ENCODE data around the gene HID1. TPM values are rescaled to one million over a fixed set of nuclear protein-coding genes. Genes with fewer than 3 reads are reported as not detected.

The HID1 gene
- total and polyA plus RNA-seq, 2 donors (not counting 1 experiment from before 2014, with no cell fraction given), result 3.9 to 4.0 TPM

- 95% methylated on average over 14 of the region's 19 CpGs for WGBS (ENCODE audit: insufficient coverage)
- H3K4me3 Mint-ChIP-seq, result no peak overlapping the region
- H3K4me1 Mint-ChIP-seq, result no peaks in the 10 kb centered on the region
- ChIA-PET POLR2A (no interaction called here), CTCF (interaction anchor here (0.8 kb wide), 1 partner anchor 42 kb away, joined by 4 read pairs; no protein-coding TSS in a partner anchor)
- no peak overlapping the region for H2AFZ ChIP-seq (ENCODE audit: insufficient read depth, low read depth, low read length, poor library complexity, severe bottlenecking)
- ATAC-seq (ENCODE audit: low read depth) (no peak), DNase-seq (no peak)
- H3K79me2 ChIP-seq (ENCODE audit: control insufficient read depth, insufficient read depth, low read length), result no peaks in the 10 kb centered on the region
- TF ChIP-seq EZH2 (IDR thresholded peaks at IDR 0.05; ENCODE audit: borderline replicate concordance, insufficient read depth, low read depth, low read length, poor library complexity, severe bottlenecking) (no peak), CTCF (IDR thresholded peaks at IDR 0.05) (no peak)
- H3K27me3 ChIP-seq (replicated peaks in 1 of 4; ENCODE audit: control extremely low read depth in 1 of 4, control insufficient read depth in 3 of 4, insufficient read depth in 4 of 4, low read length in 3 of 4), result peaks cover 0 to 1% (median 0%) of the 10 kb centered on the region in 4 experiments
- H3K27ac Mint-ChIP-seq, result no peak overlapping the region
- no peak overlapping the region for H3K4me2 ChIP-seq (replicated peaks; ENCODE audit: low read depth, low read length, poor library complexity, severe bottlenecking)
- no peaks in the 10 kb centered on the region for H3K4me1 ChIP-seq (ENCODE audit: control insufficient read depth in 2 of 2, insufficient read depth in 2 of 2, low read length in 2 of 2)
- peaks cover 4% of the 10 kb centered on the region for H3K27me3 Mint-ChIP-seq
- no peaks in the 10 kb centered on the region for H3K36me3 ChIP-seq (replicated peaks in 1 of 2; ENCODE audit: control extremely low read depth in 1 of 2, control insufficient read depth in 1 of 2, extremely low read depth in 1 of 2, insufficient read depth in 2 of 2, low read length in 1 of 2)
- no peaks in the 10 kb centered on the region for H4K20me1 ChIP-seq (ENCODE audit: control insufficient read depth, insufficient read depth, low read length, poor library complexity, severe bottlenecking)
- no peak overlapping the region for H3K9ac ChIP-seq (ENCODE audit: low read length)
- no peak overlapping the region for H3K27ac ChIP-seq (ENCODE audit: low read length in 2 of 2)
- no peak overlapping the region for H3K4me3 ChIP-seq (ENCODE audit: control extremely low read depth in 1 of 5, extremely low read depth in 1 of 5, insufficient read depth in 1 of 5, low read depth in 2 of 5, low read length in 4 of 5)
- intact Hi-C loops (cut with micrococcal nuclease), result no loop called here
- no peaks in the 10 kb centered on the region for H3K9me3 Mint-ChIP-seq (ENCODE audit: insufficient read depth)
- H3K9me3 ChIP-seq (ENCODE audit: control extremely low read depth in 1 of 3, control insufficient read depth in 2 of 3, insufficient read depth in 1 of 3, low read length in 2 of 3), result no peaks in the 10 kb centered on the region
Measured at GRCh38 chr17:75003957-75004355, 31.4 kb upstream of the HID1 start.

- Histone ChIP-seq H3K4me1 (ENCODE audit: control insufficient read depth in 2 of 2, insufficient read depth in 2 of 2, low read length in 2 of 2) (no peaks in the 10 kb centered on the region), H3K36me3 (replicated peaks in 1 of 2; ENCODE audit: control extremely low read depth in 1 of 2, control insufficient read depth in 1 of 2, extremely low read depth in 1 of 2, insufficient read depth in 2 of 2, low read length in 1 of 2) (no peaks in the 10 kb centered on the region), H3K9ac (ENCODE audit: low read length) (no peak overlapping the region), H3K27ac (ENCODE audit: low read length in 2 of 2) (no peak overlapping the region), H4K20me1 (ENCODE audit: control insufficient read depth, insufficient read depth, low read length, poor library complexity, severe bottlenecking) (no peaks in the 10 kb centered on the region), H3K4me3 (ENCODE audit: control extremely low read depth in 1 of 5, extremely low read depth in 1 of 5, insufficient read depth in 1 of 5, low read depth in 2 of 5, low read length in 4 of 5) (no peak overlapping the region), H2AFZ (ENCODE audit: insufficient read depth, low read depth, low read length, poor library complexity, severe bottlenecking) (no peak overlapping the region), H3K79me2 (ENCODE audit: control insufficient read depth, insufficient read depth, low read length) (no peaks in the 10 kb centered on the region), H3K4me2 (replicated peaks; ENCODE audit: low read depth, low read length, poor library complexity, severe bottlenecking) (no peak overlapping the region), H3K9me3 (ENCODE audit: control extremely low read depth in 1 of 3, control insufficient read depth in 2 of 3, insufficient read depth in 1 of 3, low read length in 2 of 3) (no peaks in the 10 kb centered on the region), H3K27me3 (replicated peaks in 1 of 4; ENCODE audit: control extremely low read depth in 1 of 4, control insufficient read depth in 3 of 4, insufficient read depth in 4 of 4, low read length in 3 of 4) (no peaks in the 10 kb centered on the region)
- Mint-ChIP-seq H3K4me3 (no peak overlapping the region), H3K27ac (no peak overlapping the region), H3K4me1 (no peaks in the 10 kb centered on the region), H3K9me3 (ENCODE audit: insufficient read depth) (no peaks in the 10 kb centered on the region), H3K27me3 (peaks cover 4% of the 10 kb centered on the region)
- ATAC-seq (ENCODE audit: low read depth), result no peak
- CTCF ChIA-PET, result no interaction called here
- POLR2A ChIA-PET, result no interaction called here
- 94% methylated on average over 76 of the region's 76 CpGs for WGBS (ENCODE audit: insufficient coverage)
- TF ChIP-seq CTCF (IDR thresholded peaks at IDR 0.05) (no peak), EZH2 (IDR thresholded peaks at IDR 0.05; ENCODE audit: borderline replicate concordance, insufficient read depth, low read depth, low read length, poor library complexity, severe bottlenecking) (no peak)
- DNase-seq, result no peak
- intact Hi-C loops (cut with micrococcal nuclease), result no loop called here
Measured at GRCh38 chr17:75003070-75003956, 30.8 kb upstream of the HID1 start.

Measured in B cell (primary cell).